HG03025 (cell line): Measurements from ENCODE around the gene DGKB.

Experiments
- ATAC-seq: cut with Tn5 transposase; IDR thresholded peaks from one replicate; pipeline ENCODE4 v1.9.1; 2021; ENCODE audit warnings: mild to moderate bottlenecking, moderate library complexity; ENCODE audit not compliant: unreplicated experiment, low FRiP score

Gene DGKB

GRCh38 chr7:14762561-14762960, 140.0 kb downstream of the DGKB start:
- ATAC-seq: no peak

- ATAC-seq: no peak
Observed at GRCh38 chr7:14761510-14762296, 140.8 kb downstream of the DGKB start.

- ATAC-seq: no peak
Observed at GRCh38 chr7:14760730-14761478, 141.6 kb downstream of the DGKB start.

- ATAC-seq: no peak
Observed at GRCh38 chr7:14759785-14760184, 142.8 kb downstream of the DGKB start.

- no peak for ATAC-seq
Observed at GRCh38 chr7:14754631-14755030, 147.9 kb downstream of the DGKB start.

GRCh38 chr7:14752301-14752700, 150.2 kb downstream of the DGKB start:
- ATAC-seq: no peak

- no peak for ATAC-seq
Observed at GRCh38 chr7:14751461-14751860, 151.1 kb downstream of the DGKB start.

GRCh38 chr7:14748461-14748860, 154.1 kb downstream of the DGKB start:
- no peak for ATAC-seq

GRCh38 chr7:14747701-14748100, 154.8 kb downstream of the DGKB start:
- no peak for ATAC-seq

GRCh38 chr7:14745076-14745475, 157.5 kb downstream of the DGKB start:
- ATAC-seq: no peak

- ATAC-seq: no peak
Observed at GRCh38 chr7:14740606-14741005, 161.9 kb downstream of the DGKB start.

- ATAC-seq: no peak
Observed at GRCh38 chr7:14739841-14740185, 162.7 kb downstream of the DGKB start.

- no peak for ATAC-seq
Observed at GRCh38 chr7:14739168-14739840, 163.2 kb downstream of the DGKB start.

GRCh38 chr7:14738086-14738485, 164.5 kb downstream of the DGKB start:
- ATAC-seq: no peak

- no peak for ATAC-seq
Observed at GRCh38 chr7:14734839-14735321, 167.7 kb downstream of the DGKB start.

GRCh38 chr7:14720785-14721184, 181.8 kb downstream of the DGKB start:
- ATAC-seq: no peak

- no peak for ATAC-seq
Observed at GRCh38 chr7:14717816-14718215, 184.7 kb downstream of the DGKB start.

- no peak for ATAC-seq
Observed at GRCh38 chr7:14717169-14717568, 185.4 kb downstream of the DGKB start.

GRCh38 chr7:14714161-14714728, 188.3 kb downstream of the DGKB start:
- ATAC-seq: peak; percentile 98

GRCh38 chr7:14698239-14698638, 204.3 kb downstream of the DGKB start:
- no peak for ATAC-seq

- no peak for ATAC-seq
Observed at GRCh38 chr7:14697684-14698083, 204.9 kb downstream of the DGKB start.
